Motor neuron (in vitro differentiated cells): Measurements from ENCODE around the gene ST6GALNAC2. TPM values are rescaled to one million over a fixed set of nuclear protein-coding genes. Genes with fewer than 3 reads are reported as not detected.
"Not testable (repeated sequence)": the region's sequence is repeated elsewhere in the genome, so short reads cannot be mapped to it uniquely, and the experiment has no call there.

Experiments
- ATAC-seq, 8 experiments: fragments of 200-7000 bp; cut with Tn5 transposase; replicated peaks in 6 of 8; 2 replicates each; pipeline ENCODE4 v1.8.0; 2021; ENCODE audit warnings: mild to moderate bottlenecking in 8 of 8, moderate library complexity in 8 of 8
- H3K27ac ChIP-seq, 2 donors: fragments of 250-450 bp; sonication (Bioruptor Pico); 2 replicates each; pipeline ENCODE4 v1.9.0; 2021; ENCODE audit warnings: antibody characterized with exemption in 2 of 2, mild to moderate bottlenecking in 2 of 2, moderate library complexity in 1 of 2
- H3K4me1 ChIP-seq, 2 donors: fragments of 250-450 bp; sonication (Bioruptor Pico); replicated peaks in 1 of 2; 2 replicates each; pipeline ENCODE4 v1.6.1; 2021; ENCODE audit warnings: antibody characterized with exemption in 2 of 2, mild to moderate bottlenecking in 2 of 2, moderate library complexity in 1 of 2
- H3K4me3 ChIP-seq, 5 donors: fragments of 250-450 bp; sonication (Bioruptor Pico); 2 replicates each; pipeline ENCODE4 v1.9.0; 2021; ENCODE audit warnings: antibody characterized with exemption in 5 of 5, mild to moderate bottlenecking in 5 of 5, moderate library complexity in 4 of 5
- WGBS, 10 experiments: fragments of 450-650 bp; shearing (Covaris generic); methylation state at CpG; one replicate each; pipeline ENCODE4 v1.0.0; 2022; 5-methylcytosine and 5-hydroxymethylcytosine counted together
- in situ Hi-C, 9 experiments: fragments of 400-800 bp; cut with MboI; loops; one replicate each; pipeline ENCODE4 v1.15.0; 2021; ENCODE audit warnings: low sequenced_read_pairs in 9 of 9, low pct_unique_long_range_greater_than_20kb in 2 of 9; ENCODE audit not compliant: unreplicated experiment in 9 of 9
- total RNA-seq, 8 experiments: library from RNA; unstranded; fragments of 300-600 nt; gene quantifications; 2 replicates each; pipeline versions ENCODE4 v1.2.3 to v1.2.4, GENCODE V29; 2022

The ST6GALNAC2 gene
- total RNA-seq, 8 experiments from 2014 or later, result 0.36 to 22.2 (median 1.3) TPM; not detected in 3

GRCh38 chr17:76537578-76538280, 47.9 kb downstream of the ST6GALNAC2 start, which contains the start of gene CYGB:
Gene CYGB, minus strand, starts transcription at chr17:76537709. Its CDS starts 167 bp downstream, at chr17:76537542.
- H3K4me1 ChIP-seq, result peaks cover 22 to 26% of the 10 kb centered on the region in 2 donors
- ATAC-seq, result peak; percentile 5 to 71 (median 58)
- H3K27ac ChIP-seq, result no peak within 1 kb of the TSS
- in situ Hi-C loops, result loop anchor here in 2 of 9 experiments (25.0 kb wide), 1 partner anchor 175 kb away; the partner anchor contains the start of gene MXRA7 (in 2 of the 2)
- H3K4me3 ChIP-seq, result peak within 1 kb of the TSS; percentile 32 to 49 (median 33)
- WGBS, 10 experiments, result no CpG with 5 or more reads among the region's 95 CpGs

GRCh38 chr17:76537288-76537577, 48.4 kb downstream of the ST6GALNAC2 start:
- ATAC-seq, result peak in 3 of 8 experiments; percentile 1 to 4 (median 2)
- in situ Hi-C loops, result loop anchor here in 2 of 9 experiments (25.0 kb wide), 1 partner anchor 175 kb away; the partner anchor contains the start of gene MXRA7 (in 2 of the 2)

GRCh38 chr17:76536511-76537287, 49.0 kb downstream of the ST6GALNAC2 start:
- Histone ChIP-seq H3K4me3 (peak overlapping the region; percentile 32 to 49 (median 33)), H3K27ac (no peak overlapping the region), H3K4me1 (peaks cover 21 to 32% of the 10 kb centered on the region in 2 donors)
- in situ Hi-C loops, result loop anchor here in 2 of 9 experiments (25.0 kb wide), 1 partner anchor 176 kb away; the partner anchor contains the start of gene MXRA7 (in 2 of the 2)
- ATAC-seq, result no peak
- 45 to 100% (median 89%) methylated on average over 1 to 12 of the region's 25 CpGs; no CpG with 5 or more reads in 2 of the 10 experiments for WGBS, 10 experiments

More at GRCh38 chr17:76537288-76537577, 48.4 kb downstream of the ST6GALNAC2 start:
- peaks cover 21 to 31% of the 10 kb centered on the region in 2 donors for H3K4me1 ChIP-seq
- H3K27ac ChIP-seq, result no peak overlapping the region
- WGBS, 10 experiments, result 2 to 17% methylated on average over 9 of the region's 26 CpGs; no CpG with 5 or more reads in 8 of the 10 experiments
- peak overlapping the region; percentile 32 to 49 (median 33) for H3K4me3 ChIP-seq

- ATAC-seq, result no peak
- Histone ChIP-seq H3K4me1 (peaks cover 14 to 28% of the 10 kb centered on the region in 2 donors), H3K4me3 (no peak overlapping the region), H3K27ac (no peak overlapping the region)
- 63 to 100% (median 82%) methylated on average over 1 to 7 of the region's 19 CpGs; no CpG with 5 or more reads in 5 of the 10 experiments for WGBS, 10 experiments
- in situ Hi-C loops, result loop anchor here in 2 of 9 experiments (25.0 kb wide), 1 partner anchor 176 kb away; the partner anchor contains the start of gene MXRA7 (in 2 of the 2)
Measured at GRCh38 chr17:76535788-76536510, 49.7 kb downstream of the ST6GALNAC2 start.

- Histone ChIP-seq H3K4me1 (peaks cover 16 to 27% of the 10 kb centered on the region in 2 donors), H3K27ac (no peak overlapping the region), H3K4me3 (no peak overlapping the region)
- in situ Hi-C loops, result loop anchor here in 2 of 9 experiments (25.0 kb wide), 1 partner anchor 177 kb away; the partner anchor contains the start of gene MXRA7 (in 2 of the 2)
- 60 to 80% (median 63%) methylated on average over 1 to 3 of the region's 7 CpGs; no CpG with 5 or more reads in 6 of the 10 experiments for WGBS, 10 experiments
- peak in 2 of 8 experiments; percentile 13 to 38 for ATAC-seq
Measured at GRCh38 chr17:76534831-76535732, 50.6 kb downstream of the ST6GALNAC2 start.

- peaks cover 25 to 37% of the 10 kb centered on the region in 2 donors for H3K4me1 ChIP-seq
- ATAC-seq, H3K4me3 ChIP-seq, H3K27ac ChIP-seq: not testable (repeated sequence)
- in situ Hi-C loops, result loop anchor here in 2 of 9 experiments (25.0 kb wide), 1 partner anchor 179 kb away; the partner anchor contains the start of gene MXRA7 (in 2 of the 2)
- 79 to 100% (median 94%) methylated on average over 2 to 8 of the region's 9 CpGs for WGBS, 10 experiments
Measured at GRCh38 chr17:76533640-76534359, 51.9 kb downstream of the ST6GALNAC2 start.

GRCh38 chr17:76532072-76532651, 53.5 kb downstream of the ST6GALNAC2 start:
- Histone ChIP-seq H3K4me3 (no peak overlapping the region), H3K27ac (no peak overlapping the region), H3K4me1 (peaks cover 29 to 36% of the 10 kb centered on the region in 2 donors)
- no peak for ATAC-seq
- whole genome bisulfite sequencing, 10 experiments, result 84 to 100% (median 92%) methylated on average over 2 to 6 of the region's 8 CpGs; no CpG with 5 or more reads in 3 of the 10 experiments
- in situ Hi-C loops, result loop anchor here in 2 of 9 experiments (25.0 kb wide), 1 partner anchor 180 kb away; the partner anchor contains the start of gene MXRA7 (in 2 of the 2)

GRCh38 chr17:76531486-76532038, 54.1 kb downstream of the ST6GALNAC2 start:
- in situ Hi-C loops, result loop anchor here in 2 of 9 experiments (25.0 kb wide), 1 partner anchor 181 kb away; the partner anchor contains the start of gene MXRA7 (in 2 of the 2)
- Histone ChIP-seq H3K27ac (no peak overlapping the region), H3K4me1 (peaks cover 29 to 37% of the 10 kb centered on the region in 2 donors), H3K4me3 (no peak overlapping the region)
- 73 to 100% (median 90%) methylated on average over 1 to 6 of the region's 18 CpGs; no CpG with 5 or more reads in 4 of the 10 experiments for WGBS, 10 experiments
- ATAC-seq, result no peak

- Histone ChIP-seq H3K27ac (no peak overlapping the region), H3K4me1 (peaks cover 29 to 37% of the 10 kb centered on the region in 2 donors), H3K4me3 (no peak overlapping the region)
- in situ Hi-C loops, result loop anchor here in 2 of 9 experiments (25.0 kb wide), 1 partner anchor 181 kb away; the partner anchor contains the start of gene MXRA7 (in 2 of the 2)
- WGBS, 10 experiments, result 100% methylated on average over 6 of the region's 32 CpGs; no CpG with 5 or more reads in 9 of the 10 experiments
- ATAC-seq, result no peak
Measured at GRCh38 chr17:76530811-76531485, 54.7 kb downstream of the ST6GALNAC2 start.
